GM10847 (cell line): ENCODE data around the gene FGD4.

Experiments
- POLR2A ChIP-seq: IDR thresholded peaks from 2 replicates; pipeline ENCODE4 v1.6.1; 2011; ENCODE audit not compliant: insufficient read length; ENCODE audit errors: extremely low read depth

The FGD4 gene

DNA sequence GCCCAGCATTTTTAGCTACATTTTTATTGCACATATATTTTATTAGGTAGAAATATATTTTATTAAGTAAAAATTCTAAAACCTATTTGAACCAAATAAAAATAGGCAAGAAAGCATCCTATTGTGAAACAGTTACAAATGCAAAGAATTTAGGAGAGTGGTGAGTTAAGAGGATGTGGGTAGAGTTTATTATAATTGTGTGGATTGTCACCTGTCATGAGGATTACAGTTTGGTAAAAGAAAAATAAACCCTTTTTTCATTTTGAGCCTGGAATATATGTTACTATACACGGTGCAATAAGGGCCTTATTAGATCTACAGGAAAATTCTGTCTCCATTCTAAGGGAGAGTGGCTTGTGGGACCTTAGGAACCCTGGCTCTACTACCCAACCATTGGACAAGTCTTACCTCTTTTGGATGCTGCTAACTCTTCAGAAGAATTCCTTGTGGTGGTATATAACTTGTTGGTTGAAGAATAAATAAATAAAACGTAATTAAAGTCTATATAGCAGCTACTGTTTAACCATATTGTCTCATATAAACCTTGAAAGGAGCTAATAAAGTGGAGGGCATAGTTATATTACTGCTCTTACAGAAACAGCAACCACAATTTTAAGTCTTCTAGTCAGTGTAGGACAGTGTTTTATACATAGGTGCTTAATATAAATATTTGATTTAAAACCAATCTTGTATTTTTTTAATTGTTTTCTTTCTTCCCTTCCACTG is 67.8 kb downstream of the FGD4 start:
- no peak for TF ChIP-seq POLR2A

DNA sequence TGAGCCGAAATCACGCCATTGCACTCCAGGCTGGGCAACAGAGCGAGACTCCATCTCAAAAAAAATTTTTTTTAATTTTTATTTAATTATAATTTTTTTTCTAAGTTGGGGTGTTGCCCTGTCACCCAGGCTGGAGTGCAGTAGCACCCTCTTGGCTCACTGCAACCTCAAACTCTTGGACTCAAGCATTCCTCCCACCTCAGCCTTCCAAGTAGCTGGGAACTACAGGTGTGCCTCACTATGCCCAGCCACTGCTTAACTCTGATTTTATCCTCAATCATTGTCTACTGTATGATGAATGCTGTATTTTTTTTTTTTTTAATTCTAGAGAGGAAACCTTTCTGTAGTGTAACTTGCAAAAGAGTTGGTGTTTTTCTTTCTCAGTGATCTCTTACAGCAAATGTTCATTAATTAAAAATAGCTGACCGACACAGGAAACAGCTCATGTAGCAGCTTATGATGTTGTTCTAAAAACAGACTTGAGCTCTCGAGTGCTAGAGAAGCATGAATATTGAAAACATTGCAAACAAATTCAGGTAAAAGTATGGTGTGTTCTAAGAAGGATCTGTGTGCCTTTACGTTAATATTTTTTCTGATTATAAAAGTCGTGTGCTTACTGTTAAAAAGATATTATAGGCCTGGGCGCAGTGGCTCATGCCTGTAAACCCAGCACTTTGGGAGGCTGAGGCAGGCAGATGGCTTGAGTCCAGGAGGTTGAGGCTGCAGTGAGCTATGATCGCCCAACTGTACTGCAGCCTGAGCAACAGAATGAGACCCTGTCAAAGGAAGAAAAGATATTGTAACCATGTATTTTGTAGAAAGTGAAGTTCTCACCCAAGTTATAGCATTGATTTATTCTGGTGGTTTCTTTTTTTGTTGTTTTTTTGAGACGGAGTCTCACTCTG is 68.9 kb downstream of the FGD4 start:
- TF ChIP-seq POLR2A, result no peak

DNA sequence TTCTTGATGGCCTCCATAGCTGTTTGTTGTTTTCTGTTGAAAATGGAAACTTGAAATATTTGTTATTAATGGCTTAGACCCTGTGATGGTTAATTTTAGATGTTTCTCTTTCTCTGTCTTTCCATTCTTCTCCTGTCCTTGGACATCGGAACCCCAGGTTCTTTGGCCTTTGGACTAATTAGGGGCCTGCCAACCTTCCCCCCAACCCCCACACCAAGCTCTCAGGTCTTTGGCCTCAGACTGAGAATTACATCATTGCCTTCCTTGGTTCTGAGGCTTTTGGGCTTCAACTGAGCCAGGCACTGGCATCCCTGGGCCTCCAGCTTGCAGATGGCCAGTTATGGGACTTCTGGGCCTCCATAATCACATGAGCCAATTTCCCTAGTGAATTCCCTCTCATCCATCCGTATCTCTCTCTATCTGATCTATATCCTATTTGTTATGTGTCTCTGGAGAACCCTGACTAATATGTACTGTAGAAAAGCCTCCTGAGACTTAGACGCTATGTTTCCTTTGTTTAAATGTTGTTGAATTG is 71.6 kb downstream of the FGD4 start:
- TF ChIP-seq POLR2A, result no peak

DNA sequence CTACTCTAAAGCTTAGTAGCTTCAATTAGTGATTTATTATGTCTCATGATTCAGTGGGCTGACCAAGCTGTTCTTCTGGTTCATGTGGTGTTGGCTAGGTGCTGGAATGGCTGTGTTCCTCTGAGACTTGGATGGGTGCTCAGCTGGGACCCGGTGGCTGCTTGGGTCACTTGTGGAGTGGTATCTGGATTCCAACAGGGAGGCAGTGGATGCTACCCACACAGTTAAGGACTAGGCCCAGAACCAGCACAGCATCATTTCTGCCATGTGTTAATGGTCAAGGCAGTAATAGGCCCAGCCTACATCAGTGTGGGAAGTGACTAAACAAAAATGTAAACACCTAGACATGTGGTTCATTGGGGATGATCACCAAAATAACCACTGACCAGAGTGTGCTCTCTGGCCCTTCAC is 72.2 kb downstream of the FGD4 start:
- no peak for TF ChIP-seq POLR2A

DNA sequence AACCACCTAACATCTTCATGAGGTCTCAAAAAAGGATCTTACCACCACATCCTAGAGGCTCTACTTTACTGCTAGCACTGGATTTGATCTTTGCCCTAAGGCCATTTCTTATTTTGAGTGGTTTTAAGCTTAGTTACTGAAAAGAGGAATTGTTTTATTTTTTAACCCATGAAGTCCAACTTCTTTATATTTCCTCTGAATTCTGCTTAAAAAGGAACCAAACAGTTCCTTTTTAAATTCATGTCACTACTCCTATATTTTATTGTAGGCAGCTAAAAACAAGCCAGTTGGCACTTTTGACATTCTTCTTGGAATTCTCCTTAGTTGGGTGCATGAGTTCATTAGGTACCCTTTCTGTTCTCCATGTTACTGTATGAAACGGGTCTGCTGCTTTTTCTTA is 76.4 kb downstream of the FGD4 start:
- TF ChIP-seq POLR2A, result no peak

DNA sequence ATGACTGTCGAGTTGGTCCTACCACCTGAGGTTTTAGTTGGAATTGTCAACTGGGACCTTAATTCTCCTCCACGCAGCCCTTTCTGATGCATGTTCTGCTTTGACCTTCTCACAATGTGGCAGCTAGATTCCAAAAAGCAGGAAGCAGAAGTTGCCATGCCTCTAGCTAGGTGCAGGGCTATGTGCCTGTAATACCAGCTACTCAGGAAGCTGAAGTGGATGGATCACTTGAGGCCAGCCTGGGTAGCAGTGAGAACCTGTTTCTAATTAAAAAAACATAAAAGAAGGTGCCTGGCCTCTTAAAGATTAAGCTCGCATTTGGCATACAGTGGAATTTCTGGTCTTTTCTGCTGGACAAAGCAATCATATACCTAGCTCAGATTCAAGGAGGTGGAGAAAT is 77.1 kb downstream of the FGD4 start:
- no peak for TF ChIP-seq POLR2A

DNA sequence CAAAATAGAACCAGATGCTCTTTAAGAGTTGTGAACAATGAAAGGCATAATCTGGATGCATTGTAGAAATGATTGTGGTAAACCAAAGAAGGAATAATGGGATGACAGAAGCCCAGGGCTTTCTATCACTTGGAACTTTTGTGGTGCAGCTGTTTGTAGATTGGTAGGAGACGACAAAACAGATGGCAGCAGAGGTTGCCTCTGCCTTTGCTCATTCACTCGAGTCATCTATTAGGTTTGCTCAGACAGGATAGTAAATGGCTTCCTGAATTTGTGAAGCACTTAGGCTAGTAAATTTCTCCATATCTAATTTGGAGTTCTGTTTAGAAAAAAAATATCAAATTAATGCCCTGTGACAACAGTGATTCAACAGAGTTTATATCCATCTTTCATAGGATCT is 78.4 kb downstream of the FGD4 start:
- no peak for TF ChIP-seq POLR2A

DNA sequence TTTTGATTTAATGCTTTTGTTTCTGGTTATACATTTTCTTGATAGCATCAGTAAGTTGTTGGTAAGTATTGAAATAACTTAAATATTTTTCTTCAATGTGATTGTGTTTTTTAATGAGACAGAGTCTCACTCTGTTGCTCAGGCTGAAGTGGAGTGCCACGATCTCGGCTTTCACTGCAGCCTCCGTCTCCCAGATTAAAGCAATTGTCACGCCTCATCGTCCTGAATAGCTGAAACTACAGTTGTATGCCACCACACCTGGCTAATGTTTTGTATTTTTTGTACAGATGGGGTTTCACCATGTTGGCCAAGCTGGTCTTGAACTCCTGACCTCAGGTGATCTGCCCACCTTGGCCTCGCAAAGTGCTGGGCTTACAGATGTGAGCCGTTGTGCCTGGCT is 78.8 kb downstream of the FGD4 start:
- TF ChIP-seq POLR2A, result no peak

DNA sequence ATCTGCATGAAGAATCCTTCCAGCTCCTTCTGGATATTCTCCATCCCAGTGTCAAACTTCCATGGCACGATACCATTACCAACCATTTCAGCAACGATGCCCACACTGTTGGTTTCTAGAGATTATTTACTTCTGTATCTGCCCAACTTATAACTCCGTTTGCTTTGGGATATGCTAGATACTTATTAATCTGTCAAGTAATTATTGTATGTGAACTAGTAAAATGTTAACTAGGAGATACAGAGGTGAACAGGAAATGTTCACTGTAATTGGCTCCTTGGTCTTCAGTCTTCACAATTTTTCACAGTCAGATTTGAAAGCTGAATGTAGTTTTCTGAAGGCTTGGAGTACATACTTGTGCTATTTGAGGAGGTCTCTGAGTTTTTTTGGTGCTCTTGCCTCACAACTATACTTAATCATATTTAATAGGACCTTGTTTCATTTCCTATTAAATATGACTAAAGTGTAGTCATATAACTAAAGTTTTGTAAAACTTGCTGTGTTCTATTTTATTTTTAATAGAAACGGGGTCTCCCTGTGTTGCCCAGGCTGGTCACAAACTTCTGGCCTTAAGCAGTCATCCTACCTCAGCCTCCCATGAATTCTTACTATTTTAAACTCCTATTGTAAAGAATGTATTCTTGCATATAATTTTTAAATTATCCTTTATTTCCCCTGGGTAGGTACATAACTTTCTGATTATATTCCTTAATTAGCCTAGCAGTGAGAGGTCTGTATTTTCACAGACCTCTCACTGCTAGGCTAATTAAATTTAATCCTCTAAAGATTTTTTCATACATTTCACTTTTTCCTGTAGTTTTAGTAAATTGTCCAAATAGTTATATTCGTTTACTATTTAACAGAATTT is 79.7 kb downstream of the FGD4 start:
- TF ChIP-seq POLR2A, result no peak

DNA sequence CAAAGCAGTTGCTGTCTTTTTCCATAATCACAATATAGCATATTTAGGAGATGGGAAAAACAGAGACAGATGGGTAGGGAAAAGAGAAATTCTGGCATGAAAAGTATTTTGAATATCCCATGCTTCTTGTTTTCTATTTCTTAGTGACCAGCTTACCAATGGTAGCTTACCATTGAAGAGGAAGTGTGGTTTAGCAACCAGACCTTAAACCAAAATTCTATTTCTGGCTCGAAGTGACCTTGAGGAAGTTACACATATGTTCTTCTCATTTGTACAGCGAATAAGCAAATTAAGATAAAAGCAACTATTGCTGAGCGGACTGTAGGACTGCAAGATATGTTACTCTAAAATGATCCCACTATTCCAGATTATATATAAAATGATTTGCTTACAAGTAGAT is 82.9 kb downstream of the FGD4 start:
- TF ChIP-seq POLR2A, result no peak

DNA sequence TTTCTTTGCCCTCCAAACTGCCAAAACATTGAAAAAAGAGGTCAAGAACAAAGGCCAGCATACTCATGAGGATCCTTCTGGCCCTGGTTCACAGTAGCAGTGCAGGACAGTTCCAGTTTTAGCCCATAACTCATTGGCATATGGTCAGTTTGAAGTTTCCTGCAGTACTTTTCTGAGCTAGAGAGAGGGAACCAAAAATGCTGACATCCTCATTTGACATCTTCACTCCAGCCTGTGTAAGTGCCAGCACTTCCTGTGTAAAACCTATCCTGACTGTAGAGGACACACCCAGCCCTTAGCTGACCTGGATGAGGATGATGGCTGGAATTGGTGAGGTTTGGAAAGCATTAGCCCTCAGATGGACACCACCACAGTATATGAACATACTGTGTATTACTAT is 84.1 kb downstream of the FGD4 start:
- no peak for TF ChIP-seq POLR2A

DNA sequence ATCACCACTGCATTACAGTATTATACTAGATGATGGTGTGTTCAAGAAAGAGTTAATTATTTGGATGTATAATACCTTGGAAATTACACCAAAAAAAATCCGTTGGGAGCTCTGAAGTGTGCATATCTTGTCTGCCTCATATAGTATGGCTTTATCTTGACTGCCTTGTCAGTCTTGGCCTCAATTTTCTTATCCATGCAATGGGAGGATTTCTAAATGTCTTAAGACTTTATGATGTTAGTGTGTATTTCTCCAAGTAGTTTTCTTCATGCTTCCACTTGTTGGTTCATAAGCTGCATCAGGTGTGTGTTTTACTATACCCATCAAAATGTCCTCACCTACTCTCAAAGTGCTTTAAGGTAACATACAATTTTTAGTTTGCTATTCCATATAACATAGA is 84.6 kb downstream of the FGD4 start:
- no peak for TF ChIP-seq POLR2A

DNA sequence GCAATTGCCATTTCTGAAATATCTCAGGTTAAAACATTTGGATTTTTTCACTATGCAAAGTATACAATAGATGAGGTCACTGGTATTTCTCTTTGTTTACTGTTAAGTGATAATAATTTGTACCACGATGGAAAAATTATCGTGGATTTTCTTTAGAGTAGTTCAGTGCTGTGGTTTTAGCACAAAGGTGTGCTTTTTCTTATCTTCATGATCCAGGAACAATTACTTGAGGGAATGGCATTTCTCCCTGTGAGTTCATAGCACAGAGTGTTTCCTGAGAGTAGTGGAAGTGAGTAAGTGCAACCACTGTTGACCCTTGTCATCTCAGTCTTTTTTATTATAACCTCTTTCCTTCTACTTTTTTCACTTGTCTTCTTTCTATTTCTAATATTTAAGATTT is 86.8 kb downstream of the FGD4 start:
- no peak for TF ChIP-seq POLR2A

DNA sequence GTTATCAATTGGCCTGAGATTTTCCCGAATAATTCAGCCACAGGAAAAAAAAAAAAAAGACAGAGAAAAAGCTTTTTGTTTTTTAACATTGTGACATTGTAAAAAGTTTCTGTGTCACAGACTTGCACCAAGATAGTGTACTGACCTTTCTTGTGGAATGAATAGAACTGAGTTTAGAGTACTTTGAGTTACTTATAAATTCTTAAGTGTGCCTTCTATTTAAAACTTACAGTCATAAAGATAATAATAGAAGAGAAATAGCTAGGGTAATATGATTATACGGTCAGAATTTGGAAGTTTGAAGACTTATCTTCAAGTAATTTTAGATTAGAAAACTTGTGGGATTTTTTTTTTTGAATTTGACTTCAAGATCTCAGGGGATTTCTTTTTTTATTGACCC is 88.8 kb downstream of the FGD4 start:
- TF ChIP-seq POLR2A, result no peak

DNA sequence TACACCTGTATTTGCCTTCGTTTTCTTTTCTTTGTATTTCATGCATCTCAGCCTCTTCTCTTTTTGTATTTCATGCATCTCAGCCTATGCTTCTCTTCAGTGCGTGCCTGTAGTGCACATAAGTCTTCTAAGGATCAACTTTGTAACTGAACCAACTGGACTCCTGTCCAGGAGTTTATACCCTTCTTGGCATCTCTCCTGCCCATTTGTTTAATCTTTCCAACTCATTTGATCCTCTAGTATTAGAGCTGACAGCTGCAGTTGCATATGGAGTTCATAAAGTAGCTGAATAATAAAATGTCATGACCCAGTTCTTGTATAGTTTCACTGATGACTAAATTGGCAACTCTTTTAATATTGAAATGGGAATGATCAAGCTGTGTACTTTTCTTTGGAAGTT is 89.7 kb downstream of the FGD4 start:
- no peak for TF ChIP-seq POLR2A
